H1 (cell line): Measurements from ENCODE around the gene OS9. TPM values are rescaled to one million over a fixed set of nuclear protein-coding genes. Genes with fewer than 3 reads are reported as not detected.
A peak's percentile ranks its signal among the peaks of the same experiment; 100 is the strongest.

ENCODE experiments used
- CTCF ChIA-PET: fragments of 300-600 bp; sonication (Branson Sonifier 250); formaldehyde crosslinking; loops from one replicate; lab custom pipeline; 2021; ENCODE audit not compliant: partially characterized antibody; lab: Charles Lee
- POLR2A ChIA-PET: fragments of 300-600 bp; sonication (Branson Sonifier 250); formaldehyde crosslinking; loops from one replicate; lab custom pipeline; 2021; ENCODE audit warnings: inconsistent platforms; ENCODE audit not compliant: partially characterized antibody; lab: Charles Lee
- DNase-seq, 2 experiments: peaks; one replicate each; pipeline versions ENCODE4 v3.0.0 to v3.0.0-alpha.2; 2010 to 2022; ENCODE audit warnings: low spot score in 2 of 2, low read depth in 1 of 2, mixed read lengths in 1 of 2
- FAIRE-seq: peaks from 2 replicates; lab custom pipeline; 2011; peaks lifted over from hg19 to GRCh38; lab: Jason Lieb, UNC
- H2AFZ ChIP-seq: 2 replicates; pipeline ENCODE4 v1.8.1; 2012; ENCODE audit warnings: low read length, inconsistent platforms
- H2AK5ac ChIP-seq: 2 replicates; pipeline ENCODE4 v1.6.1; 2013; ENCODE audit warnings: low read depth, low read length
- H2BK120ac ChIP-seq: replicated peaks from 2 replicates; pipeline ENCODE3; 2013; ENCODE audit warnings: low read depth, low read length, inconsistent platforms
- H2BK12ac ChIP-seq: 2 replicates; pipeline ENCODE4 v1.6.1; 2013; ENCODE audit warnings: low read depth, low read length
- H2BK15ac ChIP-seq: 2 replicates; pipeline ENCODE4 v1.6.1; 2013; ENCODE audit warnings: low read length
- H2BK20ac ChIP-seq: 2 replicates; pipeline ENCODE4 v1.6.1; 2013; ENCODE audit warnings: low read length
- H2BK5ac ChIP-seq: 2 replicates; pipeline ENCODE4 v1.6.1; 2013; ENCODE audit warnings: low read depth, low read length
- H3K14ac ChIP-seq: 2 replicates; pipeline ENCODE4 v1.6.1; 2013; ENCODE audit warnings: inconsistent platforms; ENCODE audit not compliant: insufficient read length
- H3K18ac ChIP-seq: 2 replicates; pipeline ENCODE4 v1.6.1; 2013; ENCODE audit warnings: low read length; ENCODE audit errors: extremely low read depth
- H3K23ac ChIP-seq: 2 replicates; pipeline ENCODE4 v1.6.1; 2013; ENCODE audit warnings: inconsistent platforms; ENCODE audit not compliant: insufficient read length
- H3K23me2 ChIP-seq: 2 replicates; pipeline ENCODE4 v1.6.1; 2013; ENCODE audit warnings: low read depth, low read length
- H3K27ac ChIP-seq: 2 replicates; pipeline ENCODE4 v1.6.1; 2011; ENCODE audit warnings: low read depth, low read length, inconsistent platforms
- H3K27me3 ChIP-seq, 4 experiments: replicated peaks in 1 of 4; 1 replicate in 1 of 4; 2 replicates in 3 of 4; pipeline versions ENCODE4 v1.6.1 to v1.8.1; 2011 to 2013; ENCODE audit warnings: low read length in 3 of 4, mild to moderate bottlenecking in 3 of 4, inconsistent platforms in 2 of 4, mixed read lengths in 2 of 4, moderate library complexity in 1 of 4; ENCODE audit not compliant: control insufficient read depth in 3 of 4, insufficient read depth in 3 of 4; ENCODE audit errors: extremely low read depth in 1 of 4
- H3K36me3 ChIP-seq, 4 experiments: 2 replicates each; pipeline versions ENCODE4 v1.6.1 to v1.8.1; 2011 to 2013; ENCODE audit warnings: mild to moderate bottlenecking in 4 of 4, low read length in 3 of 4, moderate library complexity in 2 of 4, control low read depth in 1 of 4, inconsistent platforms in 1 of 4; ENCODE audit not compliant: insufficient read depth in 4 of 4, control insufficient read depth in 2 of 4
- H3K4ac ChIP-seq: replicated peaks from 2 replicates; pipeline ENCODE3; 2013; ENCODE audit warnings: low read length, low read depth, mixed read lengths, inconsistent platforms; ENCODE audit not compliant: insufficient read length
- H3K4me1 ChIP-seq, 4 experiments: replicated peaks in 1 of 4; 1 replicate in 1 of 4; 2 replicates in 3 of 4; pipeline versions ENCODE4 v1.6.1 to v1.8.1; 2011 to 2013; ENCODE audit warnings: low read length in 3 of 4, inconsistent platforms in 2 of 4, mixed read lengths in 1 of 4; ENCODE audit not compliant: insufficient read depth in 4 of 4, control insufficient read depth in 3 of 4
- H3K4me2 ChIP-seq, 2 experiments: 2 replicates each; pipeline versions ENCODE4 v1.6.1 to v1.8.1; 2011 to 2013; ENCODE audit warnings: low read depth in 2 of 2, low read length in 2 of 2, control low read depth in 1 of 2, inconsistent platforms in 1 of 2, mild to moderate bottlenecking in 1 of 2; ENCODE audit not compliant: insufficient read depth in 1 of 2
- H3K4me3 ChIP-seq, 4 experiments: fragments of 200-600, 300-600 bp in 1 of 4; sonication (generic), shearing (Covaris generic), sonication (Bioruptor Twin) in 1 of 4; 2 replicates each; pipeline versions ENCODE4 v1.5.1 to v1.8.1; 2011 to 2016; ENCODE audit warnings: low read length in 4 of 4, low read depth in 3 of 4, control low read depth in 2 of 4, inconsistent platforms in 2 of 4, mild to moderate bottlenecking in 2 of 4, mixed read lengths in 1 of 4, moderate library complexity in 1 of 4; ENCODE audit not compliant: insufficient read depth in 2 of 4; ENCODE audit errors: extremely low read depth in 1 of 4
- H3K56ac ChIP-seq: replicated peaks from 2 replicates; pipeline ENCODE3; 2013; ENCODE audit warnings: low read depth, mild to moderate bottlenecking, mixed read lengths, low read length, inconsistent platforms; ENCODE audit not compliant: insufficient read length
- H3K79me1 ChIP-seq: 2 replicates; pipeline ENCODE4 v1.6.1; 2013; ENCODE audit warnings: low read depth, low read length, control low read depth
- H3K79me2 ChIP-seq, 2 experiments: 2 replicates each; pipeline versions ENCODE4 v1.6.1 to v1.8.1; 2012 to 2013; ENCODE audit warnings: low read length in 2 of 2, mild to moderate bottlenecking in 2 of 2, inconsistent platforms in 1 of 2; ENCODE audit not compliant: insufficient read depth in 2 of 2, control insufficient read depth in 1 of 2
- H3K9ac ChIP-seq, 4 experiments: replicated peaks in 1 of 4; 1 replicate in 1 of 4; 2 replicates in 3 of 4; pipeline versions ENCODE4 v1.6.1 to v1.8.1; 2011 to 2013; ENCODE audit warnings: low read depth in 3 of 4, low read length in 3 of 4, control low read depth in 2 of 4, mild to moderate bottlenecking in 2 of 4, moderate library complexity in 2 of 4, inconsistent platforms in 1 of 4; ENCODE audit errors: extremely low read depth in 1 of 4
- H3K9me3 ChIP-seq, 2 experiments: 2 replicates each; pipeline versions ENCODE4 v1.6.1 to v1.8.1; 2012 to 2013; ENCODE audit warnings: mild to moderate bottlenecking in 2 of 2, moderate library complexity in 2 of 2, control low read depth in 1 of 2, inconsistent platforms in 1 of 2, low read depth in 1 of 2, low read length in 1 of 2, mixed read lengths in 1 of 2; ENCODE audit not compliant: insufficient read depth in 2 of 2
- H4K20me1 ChIP-seq, 2 experiments: replicated peaks in 1 of 2; 2 replicates each; pipeline versions ENCODE3 to v1.8.1; 2011 to 2013; ENCODE audit warnings: inconsistent platforms in 2 of 2, low read length in 2 of 2, mild to moderate bottlenecking in 1 of 2; ENCODE audit not compliant: insufficient read depth in 2 of 2, control insufficient read depth in 1 of 2
- H4K5ac ChIP-seq: 2 replicates; pipeline ENCODE4 v1.6.1; 2013; ENCODE audit warnings: low read length, low read depth, mixed read lengths, inconsistent platforms; ENCODE audit not compliant: insufficient read length
- H4K8ac ChIP-seq: 2 replicates; pipeline ENCODE4 v1.8.0; 2013; ENCODE audit warnings: mild to moderate bottlenecking, moderate library complexity, low read length, inconsistent platforms; ENCODE audit not compliant: insufficient read depth; ENCODE audit errors: extremely low read depth
- H4K91ac ChIP-seq: replicated peaks from 2 replicates; pipeline ENCODE3; 2013; ENCODE audit warnings: low read length, mixed read lengths, inconsistent platforms; ENCODE audit not compliant: insufficient read length
- CEBPB ChIP-seq: IDR thresholded peaks from 2 replicates; pipeline ENCODE4 v1.6.1; 2012; ENCODE audit warnings: low read depth, low read length
- PHF8 ChIP-seq: fragments of 200-600 bp; sonication (generic); conservative IDR thresholded peaks from 2 replicates; pipeline ENCODE4 v1.7.1; 2012; ENCODE audit warnings: low read depth, mild to moderate bottlenecking, inconsistent platforms, low read length, moderate library complexity
- WGBS, 2 experiments: shearing (Covaris generic) in 1 of 2; methylation state at CpG; one replicate each; pipeline versions ENCODE4 v1.1.6 to v1.1.7; 2013 to 2015; ENCODE audit warnings: low lambda C conversion rate in 2 of 2, mixed read lengths in 2 of 2, inconsistent platforms in 1 of 2, low coverage in 1 of 2, missing lambda C conversion rate in 1 of 2; ENCODE audit not compliant: insufficient replicate concordance in 2 of 2, insufficient coverage in 1 of 2, insufficient read length in 1 of 2; ENCODE audit errors: extremely low coverage in 1 of 2, missing lambda C conversion rate in 1 of 2; 5-methylcytosine and 5-hydroxymethylcytosine counted together
- polyA plus RNA-seq, 7 experiments: library from polyadenylated mRNA; depleted of rRNA in 3 of 7; stranded (reverse) in 5 of 7; unstranded in 2 of 7; fragments of >200 nt in 5 of 7; fragments of 200-250 nt in 2 of 7; gene quantifications; 1 replicate in 5 of 7; 2 replicates in 1 of 7; 4 replicates in 1 of 7; pipeline versions ENCODE4 v1.2.1 to v1.2.3, GENCODE V29; 2011 to 2013; ENCODE audit warnings: missing spikeins in 2 of 7, mixed read lengths in 2 of 7
- total RNA-seq: library from RNA; stranded (reverse); fragmentation: NEBNext Ultra II Directional; extraction: Animal tissue kit (Norgen Biotek cat#: 25700); gene quantifications from 2 replicates; pipeline ENCODE4 v1.2.1, GENCODE V29; 2021

The OS9 gene
- total and polyA plus RNA-seq, 2 of the 8 experiments (the other 6 are each of a cell fraction or from before 2014, with no cell fraction given), result 71.0 to 108 TPM

DNA sequence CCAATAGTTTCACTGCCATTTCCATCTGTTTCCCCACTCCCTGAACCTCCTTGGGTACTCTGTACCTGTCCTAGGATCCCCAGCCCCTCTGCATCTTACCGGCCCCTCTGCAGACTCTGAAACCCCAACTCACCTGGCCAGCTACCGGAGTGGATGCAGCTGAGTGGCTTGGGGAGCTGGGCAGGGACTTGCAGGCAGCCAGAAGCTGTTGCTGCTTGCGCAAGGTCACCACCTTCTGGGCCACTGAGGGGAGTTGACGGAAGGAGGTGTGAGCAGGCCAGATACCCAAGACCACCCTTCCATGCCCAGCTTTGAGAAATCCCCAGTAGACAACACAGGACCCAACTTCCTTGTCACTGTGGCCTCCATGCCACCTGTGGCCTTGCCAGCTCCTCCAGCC is 38.3 kb downstream of the OS9 start:
- Histone ChIP-seq H3K4ac (no peak overlapping the region), H4K20me1 (peaks cover 0 to 19% of the 10 kb centered on the region in 2 experiments), H3K27ac (no peak overlapping the region), H3K23ac (no peak overlapping the region), H3K36me3 (no peaks in the 10 kb centered on the region; a peak in 1 of 8 replicates), H3K27me3 (peaks cover 36 to 96% (median 80%) of the 10 kb centered on the region in 4 experiments), H3K18ac (no peak overlapping the region), H3K79me1 (no peaks in the 10 kb centered on the region), H2AFZ (no peak overlapping the region), H3K9me3 (no peaks in the 10 kb centered on the region), H2BK12ac (no peak overlapping the region), H4K5ac (no peak overlapping the region), H3K23me2 (peaks cover under 1% of the 10 kb centered on the region; the same call in 1 of the 2 replicates), H2BK120ac (no peak overlapping the region), H3K14ac (no peak overlapping the region), H3K9ac (no peak overlapping the region), H3K4me3 (no peak overlapping the region), H2AK5ac (no peak overlapping the region), H4K8ac (no peak overlapping the region), H3K56ac (no peak overlapping the region), H3K79me2 (no peaks in the 10 kb centered on the region), H2BK5ac (no peak overlapping the region), H3K4me2 (no peak overlapping the region)
- POLR2A ChIA-PET, result interaction anchor here (0.9 to 3.4 kb wide), 4 partner anchors 9 to 112 kb away, joined by 3 to 10 read pairs (median 5); partner anchors contain the start of gene TSPAN31
- FAIRE-seq (no peak), DNase-seq (no peak)
- TF ChIP-seq CEBPB (0 out of 2 replicates have a peak, but pooled peaks have one; percentile 17), PHF8 (no peak)
- TF ChIP-seq, all 59 proteins: peak for 1
- H3K4me1 ChIP-seq, result peaks cover 6 to 21% (median 13%) of the 10 kb centered on the region in 4 experiments; a peak in 6 of 7 replicates
- H4K91ac ChIP-seq, result no peak overlapping the region
- 73% methylated on average over 4 of the region's 4 CpGs; no CpG with 5 or more reads in 1 of the 2 experiments for WGBS, 2 experiments
- no peak overlapping the region for H2BK20ac ChIP-seq
- CTCF ChIA-PET, result interaction anchor here (0.5 to 2.6 kb wide), 12 partner anchors 9 to 272 kb away, joined by 3 to 19 read pairs (median 4); partner anchors contain the start of genes B4GALNT1 and TSPAN31
- H2BK15ac ChIP-seq, result no peak overlapping the region
